IMR-90 (cell line): ENCODE measurements around the gene FAM221A. TPM values are rescaled to one million over a fixed set of nuclear protein-coding genes. Genes with fewer than 3 reads are reported as not detected.
A peak's percentile ranks its signal among the peaks of the same experiment; 100 is the strongest.

Experiments
- ATAC-seq: fragments of 200-7000 bp; cut with Tn5 transposase; 2 replicates; pipeline ENCODE4 v1.9.1; 2020; ENCODE audit warnings: low read depth, mild to moderate bottlenecking, moderate library complexity
- BruUV-seq: library from RNA; stranded (reverse); fragments of 400-500 nt; replicated peaks from 2 replicates; lab custom pipeline; 2021; lab: Mats Ljungman, UMichigan
- CTCF ChIA-PET: fragments of 300-600 bp; formaldehyde crosslinking; extraction: SDS; loops from one replicate; lab custom pipeline; 2021; ENCODE audit warnings: antibody characterized with exemption; lab: Yijun Ruan, JAX
- POLR2A ChIA-PET: fragments of 300-600 bp; sonication (Branson Sonifier 250); formaldehyde crosslinking; loops from one replicate; lab custom pipeline; 2022; ENCODE audit warnings: antibody characterized with exemption; ENCODE audit not compliant: unreplicated experiment; lab: Charles Lee
- DNase-seq: peaks from one replicate; pipeline ENCODE4 v3.0.0; 2013
- H2AFZ ChIP-seq: replicated peaks from 2 replicates; pipeline ENCODE3; 2013; ENCODE audit warnings: low read length, mild to moderate bottlenecking; ENCODE audit not compliant: poor library complexity
- H2AK5ac ChIP-seq: 2 replicates; pipeline ENCODE4 v1.6.1; 2013; ENCODE audit warnings: low read depth, low read length, inconsistent platforms
- H2AK9ac ChIP-seq: replicated peaks from 2 replicates; pipeline ENCODE3; 2013; ENCODE audit warnings: mild to moderate bottlenecking, low read depth, low read length, moderate library complexity; ENCODE audit not compliant: poor library complexity
- H2BK120ac ChIP-seq: 2 replicates; pipeline ENCODE4 v1.6.1; 2013; ENCODE audit warnings: low read depth, low read length, inconsistent platforms
- H2BK15ac ChIP-seq: 3 replicates; pipeline ENCODE4 v1.6.1; 2013; ENCODE audit warnings: low read depth, low read length, inconsistent platforms
- H2BK20ac ChIP-seq: 2 replicates; pipeline ENCODE4 v1.6.1; 2013; ENCODE audit warnings: low read depth, mild to moderate bottlenecking, inconsistent platforms, low read length, moderate library complexity
- H2BK5ac ChIP-seq: 2 replicates; pipeline ENCODE4 v1.6.1; 2013; ENCODE audit warnings: mild to moderate bottlenecking, low read depth, low read length, inconsistent platforms; ENCODE audit not compliant: poor library complexity, severe bottlenecking
- H3K14ac ChIP-seq: replicated peaks from 2 replicates; pipeline ENCODE4 v1.6.1; 2013; ENCODE audit warnings: low read depth, low read length, inconsistent platforms
- H3K18ac ChIP-seq: 2 replicates; pipeline ENCODE4 v1.6.1; 2013; ENCODE audit warnings: low read depth, low read length, control low read depth
- H3K23ac ChIP-seq: 2 replicates; pipeline ENCODE4 v1.6.1; 2013; ENCODE audit warnings: low read depth, low read length, inconsistent platforms
- H3K27ac ChIP-seq: 2 replicates; pipeline ENCODE4 v1.5.1; 2013; ENCODE audit warnings: mild to moderate bottlenecking, control low read depth, low read length; ENCODE audit not compliant: insufficient read depth
- H3K27me3 ChIP-seq: 2 replicates; pipeline ENCODE4 v1.6.1; 2013; ENCODE audit warnings: low read length; ENCODE audit not compliant: control insufficient read depth, insufficient read depth
- H3K36me3 ChIP-seq: 2 replicates; pipeline ENCODE4 v1.6.1; 2013; ENCODE audit warnings: low read length, mixed read lengths; ENCODE audit not compliant: control insufficient read depth, insufficient read depth
- H3K4ac ChIP-seq: 2 replicates; pipeline ENCODE4 v1.6.1; 2013; ENCODE audit warnings: low read depth, low read length, inconsistent platforms
- H3K4me1 ChIP-seq: 2 replicates; pipeline ENCODE4 v1.6.1; 2013; ENCODE audit warnings: low read length, mixed read lengths; ENCODE audit not compliant: control insufficient read depth, insufficient read depth
- H3K4me2 ChIP-seq: 2 replicates; pipeline ENCODE4 v1.6.1; 2013; ENCODE audit warnings: low read depth, mild to moderate bottlenecking, control low read depth, low read length, moderate library complexity
- H3K4me3 ChIP-seq: 2 replicates; pipeline ENCODE4 v1.5.1; 2013; ENCODE audit warnings: low read depth, mild to moderate bottlenecking, control low read depth, low read length, moderate library complexity; ENCODE audit not compliant: insufficient read depth
- H3K56ac ChIP-seq: 2 replicates; pipeline ENCODE4 v1.6.1; 2013; ENCODE audit warnings: low read length, inconsistent platforms; ENCODE audit not compliant: insufficient read depth; ENCODE audit errors: extremely low read depth
- H3K79me1 ChIP-seq, 2 experiments: 2 replicates each; pipeline ENCODE4 v1.6.1; 2013; ENCODE audit warnings: low read length in 2 of 2, inconsistent platforms in 1 of 2, low read depth in 1 of 2
- H3K9ac ChIP-seq: 2 replicates; pipeline ENCODE4 v1.6.1; 2013; ENCODE audit warnings: low read depth, low read length, control low read depth
- H3K9me1 ChIP-seq: 2 replicates; pipeline ENCODE4 v1.6.1; 2013; ENCODE audit warnings: low read length, inconsistent platforms; ENCODE audit not compliant: insufficient read depth
- H3K9me3 ChIP-seq: 2 replicates; pipeline ENCODE4 v1.6.1; 2013; ENCODE audit warnings: low read length; ENCODE audit not compliant: control insufficient read depth, insufficient read depth
- H4K20me1 ChIP-seq: 2 replicates; pipeline ENCODE4 v1.6.1; 2013; ENCODE audit warnings: low read length, inconsistent platforms; ENCODE audit not compliant: insufficient read depth
- H4K5ac ChIP-seq: 2 replicates; pipeline ENCODE4 v1.6.1; 2013; ENCODE audit warnings: mild to moderate bottlenecking, low read depth, low read length, control low read depth
- H4K8ac ChIP-seq, 2 experiments: 2 replicates each; pipeline ENCODE4 v1.6.1; 2013; ENCODE audit warnings: low read depth in 2 of 2, low read length in 2 of 2, control low read depth in 1 of 2, inconsistent platforms in 1 of 2
- H4K91ac ChIP-seq: 2 replicates; pipeline ENCODE4 v1.6.1; 2013; ENCODE audit warnings: low read depth, low read length, inconsistent platforms; ENCODE audit not compliant: insufficient read depth
- CEBPB ChIP-seq: IDR thresholded peaks from 2 replicates; pipeline ENCODE4 v1.6.1; 2012; ENCODE audit warnings: low read depth, low read length, improper control_type of control experiment
- FOS ChIP-seq: fragments of 150-350 bp; IDR thresholded peaks from 2 replicates; pipeline ENCODE4 v1.6.1; 2016; ENCODE audit warnings: low read depth, low read length
- MAFK ChIP-seq: IDR thresholded peaks from 2 replicates; pipeline ENCODE4 v1.6.1; 2012; ENCODE audit warnings: low read depth, low read length, improper control_type of control experiment
- WGBS, 2 experiments: methylation state at CpG; one replicate each; pipeline versions ENCODE4 v1.1.5 to v1.1.7; 2013; ENCODE audit warnings: missing lambda C conversion rate in 2 of 2; ENCODE audit not compliant: insufficient read length in 1 of 2; ENCODE audit errors: extremely low coverage in 2 of 2; 5-methylcytosine and 5-hydroxymethylcytosine counted together
- dilution Hi-C: fragments of 300-500 bp; cut with HindIII; formaldehyde crosslinking; loops from one replicate; pipeline ENCODE4 v1.14.3; 2018; ENCODE audit warnings: low sequenced_read_pairs; ENCODE audit not compliant: unreplicated experiment
- in situ Hi-C: fragments of 300-500 bp; cut with MboI; formaldehyde crosslinking; loops from 3 replicates; pipeline ENCODE4 v1.14.3; 2019; ENCODE audit warnings: low sequenced_read_pairs, inconsistent platforms, mixed read lengths
- intact Hi-C: fragments of 100-400 bp; cut with micrococcal nuclease; formaldehyde crosslinking; loops from 2 replicates; pipeline ENCODE4 v1.10.0; 2022
- polyA plus RNA-seq, 3 experiments: library from polyadenylated mRNA; depleted of rRNA; stranded (reverse); fragments of >200 nt; gene quantifications; 2 replicates each; pipeline ENCODE4 v1.2.3, GENCODE V29; 2012; ENCODE audit warnings: low replicate concordance in 1 of 3
- total RNA-seq: library from RNA; depleted of rRNA; stranded (reverse); fragments of >200 nt; gene quantifications from 2 replicates; pipeline ENCODE4 v1.2.3, GENCODE V29; 2012

Gene FAM221A
- total and polyA plus RNA-seq, 2 of the 4 experiments (the other 2 are of a cell fraction) = 1.1 to 2.1 TPM

DNA sequence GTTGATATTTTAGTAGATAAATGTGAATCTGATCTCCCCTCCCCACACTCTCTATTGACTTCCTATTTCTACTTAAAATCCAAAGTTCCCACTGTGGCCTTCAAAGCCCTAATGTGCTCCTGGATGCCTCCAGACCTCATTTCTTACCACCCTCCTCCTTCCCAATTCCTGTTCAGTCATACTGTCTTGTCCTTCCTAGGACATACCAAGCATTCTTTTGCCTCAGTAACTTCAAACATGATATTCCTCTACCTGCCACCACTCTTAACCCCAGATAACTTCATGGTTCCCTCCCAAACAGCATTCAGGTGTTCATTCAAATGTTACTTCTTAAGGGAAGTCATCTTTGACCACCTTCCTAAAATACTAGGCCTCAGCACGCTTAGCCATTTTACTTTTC is 34.2 kb upstream of the FAM221A start:
- no peak overlapping the region for H3K9ac ChIP-seq
- in situ Hi-C loops = no loop called here
- no peaks in the 10 kb centered on the region for H3K9me1 ChIP-seq
- intact Hi-C loops = no loop called here
- no peak overlapping the region for H4K5ac ChIP-seq
- H3K56ac ChIP-seq = no peak overlapping the region
- H3K9me3 ChIP-seq = no peaks in the 10 kb centered on the region
- H3K23ac ChIP-seq = no peak overlapping the region
- POLR2A ChIA-PET = no interaction called here
- no peak overlapping the region for H3K4ac ChIP-seq
- BruUV-seq = no TSS peak
- H3K14ac ChIP-seq = 0 out of 2 replicates have a peak overlapping the region, but pooled peaks have one; percentile 15
- no peak overlapping the region for H2AK9ac ChIP-seq
- H3K4me3 ChIP-seq = no peak overlapping the region
- H3K36me3 ChIP-seq = no peaks in the 10 kb centered on the region
- no peak overlapping the region for H2BK15ac ChIP-seq
- H3K27me3 ChIP-seq = no peaks in the 10 kb centered on the region
- no peaks in the 10 kb centered on the region for H4K20me1 ChIP-seq
- CTCF ChIA-PET = no interaction called here
- H2BK5ac ChIP-seq = no peak overlapping the region
- no peak overlapping the region for H4K8ac ChIP-seq
- H3K4me1 ChIP-seq = no peaks in the 10 kb centered on the region
- dilution Hi-C loops = no loop called here
- DNase-seq = no peak
- no peak overlapping the region for H2BK20ac ChIP-seq
- no peak for TF ChIP-seq MAFK
- TF ChIP-seq CEBPB = no peak
- no peak for TF ChIP-seq FOS
- ATAC-seq = no peak
- no peak overlapping the region for H4K91ac ChIP-seq
- no peaks in the 10 kb centered on the region for H3K79me1 ChIP-seq
- no peak overlapping the region for H3K27ac ChIP-seq
- H2AK5ac ChIP-seq = no peak overlapping the region
- H2BK120ac ChIP-seq = no peak overlapping the region
- H2AFZ ChIP-seq = no peak overlapping the region
- no peak overlapping the region for H3K18ac ChIP-seq
- WGBS, 2 experiments = no CpG with 5 or more reads among the region's 1 CpG
- H3K4me2 ChIP-seq = no peak overlapping the region
